Dermis microvascular lymphatic vessel endothelial cell (primary cell): ENCODE data around the gene DIDO1. TPM values are rescaled to one million over a fixed set of nuclear protein-coding genes. Genes with fewer than 3 reads are reported as not detected.

Experiments used
- DNase-seq, 2 donors: peaks; one replicate each; pipeline versions ENCODE4 v3.0.0 to v3.0.0-alpha.2; 2010; ENCODE audit warnings: low read depth in 2 of 2
- total RNA-seq: library from RNA; depleted of rRNA; stranded (reverse); fragments of >200 nt; gene quantifications from 2 replicates; pipeline ENCODE4 v1.2.1, GENCODE V29; 2014

DIDO1 gene
- total RNA-seq, 1 donor from 2014 or later = 20.4 TPM

DNA sequence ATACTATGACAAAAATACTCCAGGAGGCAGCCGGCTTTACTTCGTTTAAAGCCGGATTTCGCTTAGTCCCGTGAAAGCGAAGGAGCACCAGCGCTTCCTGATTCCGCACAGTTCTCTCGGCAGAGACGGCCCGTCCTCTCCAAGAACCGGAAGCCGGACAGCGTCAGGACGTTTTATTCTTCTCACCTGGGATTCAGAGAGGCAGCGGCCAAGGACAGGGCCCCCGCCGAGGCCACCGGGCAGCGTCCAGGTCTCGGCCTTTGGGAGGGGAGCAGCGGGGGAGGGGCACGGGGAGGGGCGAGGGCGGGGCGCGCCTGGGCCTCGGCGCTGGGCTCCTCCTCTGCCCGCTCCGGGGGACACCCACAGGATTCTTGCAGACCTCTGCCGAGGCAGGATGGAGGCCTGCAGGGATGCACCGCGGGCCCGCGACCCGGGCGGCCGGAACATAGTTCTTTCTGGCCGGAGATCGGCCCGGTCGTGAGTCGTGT, 2.8 kb upstream of the DIDO1 start:
- peak in 1 of 2 donors; percentile 66 for DNase-seq

- DNase-seq = peak in 1 of 2 donors; percentile 33
Measured at GRCh38 chr20:62928246-62928939, 2.1 kb upstream of the DIDO1 start.

DNA sequence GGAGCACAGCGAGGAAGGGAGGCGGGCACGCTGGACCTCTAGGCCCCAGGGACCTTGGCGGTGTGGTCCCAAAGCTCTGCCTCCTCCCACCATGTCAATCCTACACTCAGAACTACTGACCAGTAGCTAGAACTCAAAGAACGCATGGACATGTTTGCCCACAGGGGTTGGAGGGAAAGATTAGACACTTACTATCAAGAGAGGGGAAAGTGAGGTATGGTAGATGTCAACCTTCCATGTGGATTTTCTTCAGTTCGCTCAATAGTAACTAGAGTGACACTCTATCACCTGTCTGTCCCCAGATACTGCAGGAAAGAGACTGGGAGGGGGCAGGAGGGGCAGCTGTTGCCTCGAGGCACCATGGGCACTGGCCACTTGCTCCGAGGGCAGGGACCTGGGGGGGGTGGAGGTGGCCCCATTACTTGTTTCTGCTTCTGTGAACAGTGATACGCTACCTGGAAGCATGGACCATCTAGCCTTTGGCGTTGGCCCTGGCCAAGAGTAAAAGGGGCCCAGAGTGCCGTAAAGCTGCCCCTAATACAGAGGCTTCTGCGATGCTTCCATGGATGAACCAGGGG, 912 bp upstream of the DIDO1 start:
- no peak for DNase-seq

GRCh38 chr20:62925420-62926228, 681 bp downstream of the DIDO1 start:
- peak in 1 of 2 donors; percentile 31 for DNase-seq

GRCh38 chr20:62925076-62925419, 1.3 kb downstream of the DIDO1 start:
- DNase-seq = no peak

DNA sequence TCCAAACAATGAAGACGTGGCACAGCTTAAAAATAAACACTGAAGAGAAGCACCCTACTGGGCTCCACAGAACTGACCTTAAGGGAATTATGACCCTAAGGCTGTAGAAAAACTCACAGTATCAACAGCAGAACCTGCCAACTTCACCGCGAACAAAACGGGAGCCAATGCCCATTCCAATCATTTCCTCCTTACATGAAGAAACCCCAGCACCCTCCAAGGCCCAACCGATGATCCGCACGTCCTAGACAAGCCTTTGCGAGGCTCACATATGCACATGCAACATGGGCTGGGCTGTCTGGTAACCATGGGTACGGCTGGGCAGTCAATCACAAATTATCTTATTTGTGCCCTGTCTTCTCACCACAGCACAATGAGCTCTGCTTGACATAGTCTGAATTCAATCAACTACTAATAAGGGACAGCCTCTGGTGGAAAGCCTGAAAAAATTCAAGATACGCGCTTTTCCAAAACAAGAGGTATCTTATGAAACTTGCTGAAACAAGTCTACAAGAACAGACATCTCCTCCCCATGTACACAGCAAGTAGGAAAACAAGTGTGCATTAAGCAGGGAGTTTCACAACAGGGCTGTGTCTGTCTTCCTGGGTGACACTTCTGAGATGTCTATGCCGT, 1.7 kb downstream of the DIDO1 start:
- peak in 1 of 2 donors; percentile 38 for DNase-seq

DNA sequence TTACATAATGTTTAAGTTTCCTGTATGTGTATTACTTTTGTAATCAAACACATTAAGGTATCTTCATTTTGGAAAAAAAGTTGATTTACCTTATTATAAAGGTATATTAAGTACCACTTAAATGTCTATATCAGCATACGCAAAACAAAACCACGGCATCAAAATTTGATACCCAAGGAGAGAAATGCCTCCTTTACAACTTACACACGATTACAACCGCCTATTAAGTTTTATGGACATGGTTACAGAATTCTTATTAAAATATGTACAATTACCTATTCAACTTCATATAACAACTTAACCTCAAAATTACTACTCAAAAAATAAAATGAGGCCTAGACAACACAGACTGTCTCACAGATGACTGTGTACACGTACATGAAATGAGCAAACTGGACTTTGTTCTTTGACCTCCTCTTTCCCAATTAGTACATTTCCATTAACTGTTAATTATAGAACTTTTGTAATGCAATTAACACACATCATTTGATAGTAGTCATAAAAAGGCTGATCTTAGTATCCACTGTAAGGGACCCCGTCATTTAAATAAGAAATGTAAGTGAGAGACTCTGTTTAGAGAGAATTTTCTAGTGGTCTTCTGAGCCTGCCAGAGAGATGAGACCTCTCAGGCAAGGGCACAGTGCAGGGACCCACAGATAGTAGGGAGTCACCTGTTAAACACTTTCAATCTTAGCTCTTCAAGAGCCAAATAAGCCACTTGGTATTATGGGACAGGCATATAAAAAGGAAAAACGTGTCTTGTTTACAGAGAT, 2.5 kb downstream of the DIDO1 start:
- no peak for DNase-seq

DNA sequence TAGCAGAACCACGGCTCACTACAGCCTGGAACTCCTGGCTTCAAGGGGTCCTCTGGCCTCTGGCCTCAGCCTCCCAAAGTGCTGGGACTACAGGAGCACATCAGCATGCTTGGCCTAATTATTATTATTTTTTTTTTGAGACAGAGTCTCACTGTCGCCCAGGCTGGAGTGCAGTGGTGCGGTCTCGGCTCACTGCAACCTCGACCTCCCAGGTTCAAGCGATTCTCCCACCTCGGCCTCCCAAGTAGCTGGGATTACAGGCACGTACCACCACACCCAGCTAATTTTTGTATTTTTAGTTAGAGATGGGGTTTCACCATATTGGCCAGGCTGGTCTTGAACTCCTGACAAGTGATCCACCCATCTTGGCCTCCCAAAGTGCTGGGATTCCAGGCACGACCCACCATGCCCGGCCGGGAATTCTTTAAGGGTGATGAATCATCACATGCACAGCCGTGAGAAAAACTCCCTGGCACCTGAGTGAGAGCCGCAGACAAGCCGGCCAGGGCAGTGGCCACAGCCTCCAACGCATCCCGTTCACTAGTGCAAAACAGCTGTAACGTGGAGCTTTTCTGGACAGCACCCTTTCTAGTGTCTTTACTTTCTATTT, 3.1 kb downstream of the DIDO1 start:
- DNase-seq = peak in 1 of 2 donors; percentile 89

DNA sequence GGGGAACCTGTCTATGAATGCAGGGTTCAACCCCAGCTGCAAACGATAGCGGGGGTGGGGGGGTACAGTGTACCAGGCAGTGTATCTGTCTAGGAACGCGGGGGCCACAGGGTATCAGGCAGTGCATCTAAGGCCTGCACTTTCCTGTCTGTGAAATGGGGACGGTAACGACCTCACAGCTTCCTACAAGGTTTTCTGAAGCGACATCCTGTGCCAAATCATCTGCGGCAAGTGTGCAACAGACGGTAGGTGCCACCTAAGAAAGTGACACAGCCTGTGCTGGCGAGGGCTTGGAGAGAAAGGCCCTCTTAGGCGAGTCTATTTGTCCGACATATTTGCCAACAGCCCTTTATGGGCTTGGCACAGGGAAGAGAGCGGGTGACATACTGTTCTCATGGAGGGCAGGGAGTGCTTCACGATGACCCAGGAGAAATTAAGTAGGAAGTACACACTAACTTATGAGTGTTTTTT, 3.8 kb downstream of the DIDO1 start:
- no peak for DNase-seq

GRCh38 chr20:62921119-62921687, 5.1 kb downstream of the DIDO1 start:
- peak; percentile 73 for DNase-seq

DNA sequence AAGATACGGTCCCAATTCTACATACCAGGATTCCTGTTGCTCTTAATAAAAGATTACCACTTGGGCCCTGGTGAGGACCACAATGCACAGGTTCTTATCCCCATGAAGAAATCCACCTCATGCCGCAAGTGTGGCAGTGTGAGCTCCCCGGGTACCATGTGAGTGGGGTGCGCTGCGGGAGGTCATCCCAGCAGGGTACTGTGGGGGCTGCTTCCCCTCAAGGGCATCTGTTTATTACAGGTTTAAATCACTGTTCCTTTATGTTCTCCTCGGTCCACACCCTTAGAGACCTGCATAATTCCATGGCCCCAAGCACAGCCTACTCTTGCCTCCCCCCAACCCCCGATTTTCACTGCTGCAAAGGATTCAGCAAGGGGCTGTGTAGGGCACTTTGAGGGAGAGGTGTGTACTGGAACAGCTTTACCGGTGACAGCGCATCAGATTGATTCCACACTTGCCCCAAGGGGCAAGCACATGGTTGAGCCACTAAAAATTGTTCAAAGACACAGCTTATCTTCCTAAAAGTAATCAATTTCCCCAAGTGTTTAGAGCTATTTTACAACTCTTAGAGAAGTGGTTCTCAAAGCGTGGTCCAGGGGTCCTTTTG, 6.2 kb downstream of the DIDO1 start:
- no peak for DNase-seq

- DNase-seq = no peak
Measured at GRCh38 chr20:62918831-62919230, 7.5 kb downstream of the DIDO1 start.

DNA sequence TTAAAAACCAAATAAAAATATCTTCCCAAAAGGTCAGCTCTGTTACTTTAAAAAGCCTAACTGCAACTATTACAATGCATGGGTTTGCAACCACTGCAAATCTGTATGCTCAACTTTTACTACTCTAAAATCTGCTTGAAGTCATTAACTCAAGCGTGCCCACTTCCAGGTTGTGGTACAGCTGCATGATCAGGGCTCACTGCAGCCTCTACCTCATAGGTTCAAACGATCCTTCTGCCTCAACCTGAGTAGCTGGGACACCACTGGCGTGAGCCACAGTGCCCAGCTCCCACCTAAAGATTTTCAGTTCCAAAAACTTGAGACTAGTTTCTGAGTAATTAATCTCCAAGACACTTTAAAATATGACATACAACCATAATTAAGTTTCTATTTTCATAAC, 8.2 kb downstream of the DIDO1 start:
- no peak for DNase-seq

GRCh38 chr20:62917720-62918119, 8.6 kb downstream of the DIDO1 start:
- no peak for DNase-seq

DNA sequence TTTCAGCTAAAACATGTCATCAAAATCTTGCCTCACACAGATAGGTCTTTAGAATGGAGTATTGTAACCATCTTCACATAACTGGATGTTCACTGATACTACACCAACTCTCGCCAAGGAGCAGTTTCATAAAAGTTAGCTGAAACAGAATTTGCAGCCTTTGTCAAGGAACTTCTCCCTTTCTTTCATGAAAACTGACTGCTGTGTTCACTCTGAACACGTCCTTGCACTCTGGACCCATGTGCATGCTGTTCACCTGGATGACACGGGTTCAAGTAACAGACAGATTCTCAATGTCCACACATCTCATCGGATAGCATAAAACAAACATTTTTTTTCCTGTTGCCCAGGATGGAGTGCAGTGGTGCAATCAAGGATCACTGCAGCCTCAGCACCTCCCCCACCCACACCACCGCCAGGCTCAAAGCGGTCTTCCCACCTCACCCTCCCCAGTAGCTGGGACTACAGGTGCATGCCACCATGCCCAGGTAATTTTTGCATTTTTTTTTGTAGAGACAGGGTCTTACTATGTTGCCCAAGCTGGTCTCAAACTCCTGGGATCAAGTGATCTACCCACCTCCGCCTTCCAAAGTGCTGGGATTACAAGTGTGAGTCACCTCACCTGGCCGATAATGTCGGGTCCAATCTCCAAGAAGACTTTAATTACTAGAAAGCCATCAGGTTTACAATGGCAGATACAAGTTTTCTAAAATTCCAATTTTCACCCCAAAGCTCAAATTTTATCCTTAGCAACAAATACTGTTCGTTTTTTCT, 9.4 kb downstream of the DIDO1 start:
- DNase-seq = no peak

DNA sequence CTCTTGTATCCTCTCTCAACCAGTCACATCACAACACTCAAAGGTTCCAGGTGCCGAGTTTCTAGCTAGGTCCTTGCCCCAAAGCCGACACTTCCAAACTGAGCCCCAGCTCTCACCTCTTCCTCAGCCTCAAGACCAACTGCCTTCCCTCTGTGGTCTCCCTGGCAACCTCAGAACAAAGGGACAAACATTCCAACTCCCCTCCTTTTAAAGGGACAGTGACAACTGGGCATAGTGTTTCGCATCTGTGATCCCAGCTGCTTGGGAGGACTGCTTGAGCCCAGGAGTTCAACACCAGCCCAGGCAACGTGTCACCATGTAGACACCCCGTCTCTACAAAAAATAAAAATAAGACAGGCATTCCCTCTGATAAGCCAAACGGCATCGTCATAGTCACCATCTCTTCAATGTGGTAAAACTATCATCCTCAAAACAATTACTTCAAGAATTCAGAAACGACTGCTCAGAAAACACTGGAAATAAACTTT, 11.3 kb downstream of the DIDO1 start:
- peak; percentile 54 to 59 for DNase-seq

- DNase-seq = no peak
Measured at GRCh38 chr20:62914436-62914835, 11.9 kb downstream of the DIDO1 start.

DNA sequence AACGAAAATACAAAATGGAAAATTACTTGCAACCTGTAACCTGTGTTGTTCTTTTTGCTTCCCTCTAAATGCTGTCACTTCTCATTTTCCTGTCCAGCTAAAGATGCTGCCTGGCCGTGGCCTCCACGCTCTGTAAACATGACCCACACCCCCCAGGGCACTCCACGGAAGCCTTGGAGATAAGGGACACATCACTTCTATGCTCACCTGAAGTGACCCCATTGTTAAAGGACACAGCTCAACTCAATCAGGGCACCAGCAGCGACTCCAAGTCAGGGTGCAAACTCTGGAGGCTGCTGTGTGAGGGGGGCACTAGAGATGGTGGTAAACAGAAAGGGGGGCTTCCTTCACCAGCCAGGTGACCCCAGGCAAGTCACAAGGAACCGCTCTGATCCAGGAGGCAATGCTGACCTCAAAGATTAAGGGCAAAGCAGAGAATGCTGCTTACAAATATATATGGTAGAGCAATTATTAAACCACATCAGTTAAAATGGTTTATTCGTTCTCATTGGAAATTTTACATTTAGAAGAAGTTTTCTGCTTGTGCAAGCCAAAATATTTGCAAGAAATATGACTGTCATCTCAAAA, 13.2 kb downstream of the DIDO1 start:
- no peak for DNase-seq
